Thyroid gland (tissue), 4 donors: ENCODE data around the gene TFCP2.

ENCODE experiments used
- POLR2A ChIP-seq, 2 donors: fragments of 450-650 bp; IDR thresholded peaks; one replicate each; pipeline ENCODE4 v1.6.1; 2017; ENCODE audit warnings: antibody characterized with exemption in 2 of 2, mild to moderate bottlenecking in 2 of 2, moderate library complexity in 1 of 2
- TF ChIP-seq, protein P1 (sequence below), 6 experiments: fragments of 200-600 bp in 3 of 6; fragments of 450-650 bp in 3 of 6; sonication (generic) in 3 of 6; IDR thresholded peaks; one replicate each; pipeline ENCODE4 v1.5.1; 2016 to 2019; ENCODE audit warnings: antibody characterized with exemption in 6 of 6, mild to moderate bottlenecking in 2 of 6, inconsistent platforms in 1 of 6, moderate library complexity in 1 of 6

DNA sequence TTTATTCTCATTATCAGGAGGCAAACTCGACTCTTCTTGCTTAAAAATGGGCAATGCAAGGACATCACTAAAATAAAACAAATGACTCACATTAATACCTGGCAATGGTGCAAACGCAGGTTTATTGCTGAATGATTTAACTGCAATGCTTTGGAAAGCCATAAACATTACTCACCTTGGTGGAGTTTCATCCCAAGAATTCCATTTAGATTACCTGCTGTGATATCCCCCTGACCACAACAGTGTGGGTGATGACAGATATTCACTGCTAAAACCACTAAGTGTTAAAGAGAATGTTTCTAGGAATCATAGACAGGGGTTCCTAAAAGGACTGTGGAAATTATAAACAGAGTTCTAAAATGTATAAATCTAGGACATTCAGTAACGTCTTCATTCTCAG lies 54.2 kb downstream of the TFCP2 start:
- TF ChIP-seq POLR2A (IDR thresholded peaks at IDR 0.05), result no peak
- TF ChIP-seq, protein P1, sequence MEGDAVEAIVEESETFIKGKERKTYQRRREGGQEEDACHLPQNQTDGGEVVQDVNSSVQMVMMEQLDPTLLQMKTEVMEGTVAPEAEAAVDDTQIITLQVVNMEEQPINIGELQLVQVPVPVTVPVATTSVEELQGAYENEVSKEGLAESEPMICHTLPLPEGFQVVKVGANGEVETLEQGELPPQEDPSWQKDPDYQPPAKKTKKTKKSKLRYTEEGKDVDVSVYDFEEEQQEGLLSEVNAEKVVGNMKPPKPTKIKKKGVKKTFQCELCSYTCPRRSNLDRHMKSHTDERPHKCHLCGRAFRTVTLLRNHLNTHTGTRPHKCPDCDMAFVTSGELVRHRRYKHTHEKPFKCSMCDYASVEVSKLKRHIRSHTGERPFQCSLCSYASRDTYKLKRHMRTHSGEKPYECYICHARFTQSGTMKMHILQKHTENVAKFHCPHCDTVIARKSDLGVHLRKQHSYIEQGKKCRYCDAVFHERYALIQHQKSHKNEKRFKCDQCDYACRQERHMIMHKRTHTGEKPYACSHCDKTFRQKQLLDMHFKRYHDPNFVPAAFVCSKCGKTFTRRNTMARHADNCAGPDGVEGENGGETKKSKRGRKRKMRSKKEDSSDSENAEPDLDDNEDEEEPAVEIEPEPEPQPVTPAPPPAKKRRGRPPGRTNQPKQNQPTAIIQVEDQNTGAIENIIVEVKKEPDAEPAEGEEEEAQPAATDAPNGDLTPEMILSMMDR (IDR thresholded peaks at IDR 0.05), result no peak
